Loucy (cell line): ENCODE results near the gene METTL17.

Experiments used
- H2AFZ ChIP-seq: fragments of 200-600 bp; sonication (generic); 2 replicates; pipeline ENCODE4 v1.6.0; 2016; ENCODE audit warnings: antibody characterized with exemption, mild to moderate bottlenecking, low read length, moderate library complexity
- H3F3A ChIP-seq: fragments of 200-600 bp; 2 replicates; pipeline ENCODE4 v1.6.0; 2016; ENCODE audit warnings: antibody characterized with exemption, low read depth, mild to moderate bottlenecking
- H3K27me3 ChIP-seq: fragments of 200-600 bp; sonication (generic); 2 replicates; pipeline ENCODE4 v1.6.1; 2014; ENCODE audit warnings: low read length, mild to moderate bottlenecking; ENCODE audit not compliant: insufficient read depth, poor library complexity, severe bottlenecking
- H3K36me3 ChIP-seq: fragments of 200-600 bp; sonication (generic); 2 replicates; pipeline ENCODE4 v1.6.1; 2016; ENCODE audit warnings: low read length; ENCODE audit not compliant: insufficient read depth
- H3K4me1 ChIP-seq: fragments of 200-600 bp; sonication (generic); 2 replicates; pipeline ENCODE4 v1.5.1; 2014; ENCODE audit warnings: low read length, mild to moderate bottlenecking; ENCODE audit not compliant: insufficient read depth, poor library complexity, severe bottlenecking
- H3K4me2 ChIP-seq: fragments of 200-600 bp; sonication (generic); 2 replicates; pipeline ENCODE4 v1.6.0; 2014; ENCODE audit warnings: antibody characterized with exemption, low read length, low read depth, mild to moderate bottlenecking; ENCODE audit not compliant: poor library complexity, severe bottlenecking
- H3K4me3 ChIP-seq: fragments of 200-600 bp; sonication (generic); 2 replicates; pipeline ENCODE4 v1.5.1; 2014; ENCODE audit warnings: low read length, mild to moderate bottlenecking, mixed read lengths; ENCODE audit not compliant: poor library complexity, severe bottlenecking
- H3K79me2 ChIP-seq: fragments of 200-600 bp; sonication (generic); 2 replicates; pipeline ENCODE4 v1.6.1; 2014; ENCODE audit warnings: low read length; ENCODE audit not compliant: insufficient read depth
- H3K9ac ChIP-seq: fragments of 200-600 bp; sonication (generic); 2 replicates; pipeline ENCODE4 v1.6.0; 2014; ENCODE audit warnings: mild to moderate bottlenecking, low read depth, low read length, moderate library complexity; ENCODE audit not compliant: poor library complexity, severe bottlenecking
- H3K9me2 ChIP-seq: fragments of 200-600 bp; sonication (generic); replicated peaks from 2 replicates; pipeline ENCODE4 v1.6.1; 2016; ENCODE audit warnings: low read depth, low read length, mixed read lengths
- H3K9me3 ChIP-seq: fragments of 200-600 bp; sonication (generic); 2 replicates; pipeline ENCODE4 v1.6.1; 2014; ENCODE audit warnings: mild to moderate bottlenecking, antibody characterized with exemption, low read length, low read depth; ENCODE audit not compliant: insufficient read depth
- H4K20me1 ChIP-seq: fragments of 200-600 bp; sonication (generic); 2 replicates; pipeline ENCODE4 v1.6.0; 2014; ENCODE audit warnings: antibody characterized with exemption, low read length, mild to moderate bottlenecking; ENCODE audit not compliant: insufficient read depth, poor library complexity, severe bottlenecking
- CTCF ChIP-seq: fragments of 200-600 bp; sonication (generic); conservative IDR thresholded peaks from 2 replicates; pipeline ENCODE4 v1.5.1; 2014; ENCODE audit warnings: mild to moderate bottlenecking, antibody characterized with exemption, low read length
- EZH2phosphoT487 ChIP-seq: fragments of 200-600 bp; IDR thresholded peaks from 2 replicates; pipeline ENCODE4 v1.6.1; 2018; ENCODE audit warnings: antibody characterized with exemption, mild to moderate bottlenecking, moderate library complexity, borderline replicate concordance

Gene METTL17

GRCh38 chr14:21018286-21018685, 28.5 kb downstream of the METTL17 start:
- H4K20me1 ChIP-seq = no peaks in the 10 kb centered on the region
- H2AFZ ChIP-seq = no peak overlapping the region
- H3F3A ChIP-seq = no peaks in the 10 kb centered on the region
- TF ChIP-seq CTCF = no peak
- no peak for TF ChIP-seq EZH2phosphoT487
- no peak overlapping the region for H3K9ac ChIP-seq
- H3K79me2 ChIP-seq = no peaks in the 10 kb centered on the region
- H3K4me1 ChIP-seq = no peaks in the 10 kb centered on the region
- no peaks in the 10 kb centered on the region for H3K9me2 ChIP-seq
- H3K36me3 ChIP-seq = no peaks in the 10 kb centered on the region
- H3K4me3 ChIP-seq = no peak overlapping the region
- H3K9me3 ChIP-seq = no peaks in the 10 kb centered on the region
- H3K27me3 ChIP-seq = no peaks in the 10 kb centered on the region
- no peak overlapping the region for H3K4me2 ChIP-seq

GRCh38 chr14:21018781-21019180, 29.0 kb downstream of the METTL17 start:
- no peaks in the 10 kb centered on the region for H4K20me1 ChIP-seq
- no peaks in the 10 kb centered on the region for H3F3A ChIP-seq
- no peak overlapping the region for H3K4me3 ChIP-seq
- no peaks in the 10 kb centered on the region for H3K9me3 ChIP-seq
- H3K9ac ChIP-seq = no peak overlapping the region
- no peaks in the 10 kb centered on the region for H3K36me3 ChIP-seq
- H3K4me2 ChIP-seq = no peak overlapping the region
- TF ChIP-seq CTCF (no peak), EZH2phosphoT487 (no peak)
- no peaks in the 10 kb centered on the region for H3K9me2 ChIP-seq
- H3K27me3 ChIP-seq = no peaks in the 10 kb centered on the region
- no peaks in the 10 kb centered on the region for H3K79me2 ChIP-seq
- H2AFZ ChIP-seq = no peak overlapping the region
- peaks cover 3% of the 10 kb centered on the region for H3K4me1 ChIP-seq

- Histone ChIP-seq H3F3A (no peaks in the 10 kb centered on the region), H4K20me1 (no peaks in the 10 kb centered on the region), H3K79me2 (0 out of 2 replicates have a peak, but pooled peaks cover 3% of the 10 kb centered on the region), H3K36me3 (no peaks in the 10 kb centered on the region), H3K4me1 (peaks cover 8% of the 10 kb centered on the region), H3K9ac (no peak overlapping the region), H3K27me3 (no peaks in the 10 kb centered on the region), H3K4me3 (no peak overlapping the region), H3K4me2 (no peak overlapping the region), H3K9me2 (no peaks in the 10 kb centered on the region), H2AFZ (no peak overlapping the region), H3K9me3 (no peaks in the 10 kb centered on the region)
- TF ChIP-seq EZH2phosphoT487 (no peak), CTCF (no peak)
These were observed 29.6 kb downstream of the METTL17 start for GRCh38 chr14:21019366-21019765.
